OCI-LY1 (cell line): ENCODE results near the gene ABI3.

Source experiments
- H2AFZ ChIP-seq: fragments of 200-600 bp; sonication (generic), shearing (Covaris generic); 2 replicates; pipeline ENCODE4 v1.6.0; 2014; ENCODE audit warnings: antibody characterized with exemption, mild to moderate bottlenecking, low read length
- H3F3A ChIP-seq: fragments of 200-600 bp; sonication (generic), shearing (Covaris generic); 2 replicates; pipeline ENCODE4 v1.6.0; 2014; ENCODE audit warnings: mild to moderate bottlenecking, antibody characterized with exemption, low read length, moderate library complexity; ENCODE audit not compliant: insufficient read depth
- H3K27ac ChIP-seq: fragments of 200-600 bp; sonication (generic); 2 replicates; pipeline ENCODE4 v1.5.1; 2014; ENCODE audit warnings: low read length, mixed run types, mild to moderate bottlenecking, low read depth; ENCODE audit not compliant: poor library complexity, severe bottlenecking
- H3K27me3 ChIP-seq: fragments of 200-600 bp; sonication (generic); 2 replicates; pipeline ENCODE4 v1.6.0; 2014; ENCODE audit warnings: antibody characterized with exemption, mild to moderate bottlenecking, low read length, moderate library complexity; ENCODE audit not compliant: insufficient read depth
- H3K36me3 ChIP-seq: fragments of 200-600 bp; sonication (generic); 2 replicates; pipeline ENCODE4 v1.6.1; 2014; ENCODE audit warnings: mild to moderate bottlenecking, antibody characterized with exemption, low read length, moderate library complexity, mixed read lengths; ENCODE audit not compliant: insufficient read depth
- H3K4me1 ChIP-seq: fragments of 200-600 bp; sonication (generic); 2 replicates; pipeline ENCODE4 v1.5.1; 2014; ENCODE audit warnings: mild to moderate bottlenecking, low read length, moderate library complexity; ENCODE audit not compliant: insufficient read depth, severe bottlenecking
- H3K4me2 ChIP-seq: fragments of 200-600 bp; sonication (generic), shearing (Covaris generic); 2 replicates; pipeline ENCODE4 v1.6.1; 2014; ENCODE audit warnings: low read length
- H3K4me3 ChIP-seq: fragments of 200-600 bp; sonication (generic); 2 replicates; pipeline ENCODE4 v1.5.1; 2014; ENCODE audit warnings: low read length, low read depth, mild to moderate bottlenecking, mixed read lengths; ENCODE audit not compliant: poor library complexity, severe bottlenecking
- H3K79me2 ChIP-seq: fragments of 200-600 bp; shearing (Covaris generic); 2 replicates; pipeline ENCODE4 v1.6.1; 2016; ENCODE audit warnings: mixed run types, low read length, mixed read lengths; ENCODE audit not compliant: insufficient read depth
- H3K9ac ChIP-seq: fragments of 200-600 bp; sonication (generic), shearing (Covaris generic); 2 replicates; pipeline ENCODE4 v1.6.1; 2014; ENCODE audit warnings: mild to moderate bottlenecking, low read length, mixed read lengths
- H3K9me2 ChIP-seq: fragments of 200-600 bp; sonication (generic), shearing (Covaris generic); 2 replicates; pipeline ENCODE4 v1.6.1; 2014; ENCODE audit warnings: low read depth, mild to moderate bottlenecking, low read length, mixed read lengths
- H3K9me3 ChIP-seq: fragments of 200-600 bp; shearing (Covaris generic); 2 replicates; pipeline ENCODE4 v1.6.1; 2014; ENCODE audit warnings: low read length, mixed read lengths
- H4K20me1 ChIP-seq: fragments of 200-600 bp; sonication (generic), shearing (Covaris generic); 2 replicates; pipeline ENCODE4 v1.6.0; 2016; ENCODE audit warnings: mild to moderate bottlenecking, low read length; ENCODE audit not compliant: insufficient read depth
- CTCF ChIP-seq: fragments of 200-600 bp; sonication (generic), shearing (Covaris generic); IDR thresholded peaks from 2 replicates; pipeline ENCODE4 v1.5.1; 2017; ENCODE audit warnings: mild to moderate bottlenecking, antibody characterized with exemption, low read length, moderate library complexity, mixed read lengths
- EZH2 ChIP-seq: fragments of 200-600 bp; sonication (generic), shearing (Covaris generic); IDR thresholded peaks from 2 replicates; pipeline ENCODE4 v1.8.0; 2017; ENCODE audit warnings: borderline replicate concordance, mixed run types, mild to moderate bottlenecking, antibody characterized with exemption, low read length, moderate library complexity, mixed read lengths

Gene ABI3

DNA sequence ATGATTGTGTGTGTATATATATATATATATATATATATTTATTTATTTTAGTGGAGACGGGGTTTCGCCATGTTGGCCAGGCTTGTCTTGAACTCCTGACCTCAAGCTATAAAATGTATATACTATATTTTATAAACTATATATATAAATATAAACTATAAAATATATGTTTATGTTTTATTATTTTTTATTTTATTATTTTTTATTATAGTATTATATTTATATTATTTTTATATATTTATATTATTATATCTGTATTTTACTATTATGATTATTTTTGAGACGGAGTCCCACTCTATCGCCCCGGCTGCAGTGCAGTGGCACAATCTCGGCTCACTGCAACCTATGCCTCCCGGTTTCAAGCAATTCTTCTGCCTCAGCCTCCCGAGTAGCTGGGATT lies 30.5 kb downstream of the ABI3 start:
- no peak overlapping the region for H3K4me2 ChIP-seq
- no peaks in the 10 kb centered on the region for H3K4me1 ChIP-seq
- H3K9me3 ChIP-seq, result no peaks in the 10 kb centered on the region
- H3K9ac ChIP-seq, result no peak overlapping the region
- TF ChIP-seq EZH2, result no peak
- no peak for TF ChIP-seq CTCF
- no peaks in the 10 kb centered on the region for H3K9me2 ChIP-seq
- H3K36me3 ChIP-seq, result no peaks in the 10 kb centered on the region
- H3K27ac ChIP-seq, result no peak overlapping the region
- peaks cover 9% of the 10 kb centered on the region; the same call in 1 of the 2 replicates for H3K27me3 ChIP-seq
- H3K4me3 ChIP-seq, result no peak overlapping the region
- no peaks in the 10 kb centered on the region for H3F3A ChIP-seq
- no peak overlapping the region for H2AFZ ChIP-seq
- no peaks in the 10 kb centered on the region for H3K79me2 ChIP-seq
- H4K20me1 ChIP-seq, result no peaks in the 10 kb centered on the region

GRCh38 chr17:49241692-49242397 lies 31.3 kb downstream of the ABI3 start:
- H3K36me3 ChIP-seq, result no peaks in the 10 kb centered on the region
- H2AFZ ChIP-seq, result no peak overlapping the region
- H3K4me1 ChIP-seq, result no peaks in the 10 kb centered on the region
- H3K79me2 ChIP-seq, result no peaks in the 10 kb centered on the region
- no peaks in the 10 kb centered on the region for H4K20me1 ChIP-seq
- H3K9ac ChIP-seq, result no peak overlapping the region
- no peak overlapping the region for H3K27ac ChIP-seq
- TF ChIP-seq CTCF (no peak), EZH2 (no peak)
- no peak overlapping the region for H3K4me2 ChIP-seq
- peaks cover 7% of the 10 kb centered on the region; the same call in 1 of the 2 replicates for H3K27me3 ChIP-seq
- no peaks in the 10 kb centered on the region for H3F3A ChIP-seq
- H3K9me3 ChIP-seq, result no peaks in the 10 kb centered on the region
- H3K9me2 ChIP-seq, result no peaks in the 10 kb centered on the region
- H3K4me3 ChIP-seq, result no peak overlapping the region

GRCh38 chr17:49242813-49243212 lies 32.3 kb downstream of the ABI3 start:
- Histone ChIP-seq H3K4me3 (no peak overlapping the region), H3K4me2 (no peak overlapping the region), H3K9ac (no peak overlapping the region), H3K27me3 (peaks cover 4% of the 10 kb centered on the region; the same call in 1 of the 2 replicates), H3K27ac (no peak overlapping the region), H3F3A (no peaks in the 10 kb centered on the region), H3K9me2 (no peaks in the 10 kb centered on the region), H4K20me1 (no peaks in the 10 kb centered on the region), H3K79me2 (no peaks in the 10 kb centered on the region), H3K4me1 (no peaks in the 10 kb centered on the region), H2AFZ (no peak overlapping the region), H3K9me3 (no peaks in the 10 kb centered on the region), H3K36me3 (no peaks in the 10 kb centered on the region)
- TF ChIP-seq CTCF (no peak), EZH2 (no peak)
